Measurements from ENCODE around the gene MFNG.

- TF ChIP-seq ZNF280D (tag by site-specific recombination; IDR thresholded peaks at IDR 0.05) (no peak), HOXD13 (CRISPR knock-in tag; IDR thresholded peaks at IDR 0.05; ENCODE audit: borderline replicate concordance) (no peak), ZNF324 (tag by site-specific recombination; IDR thresholded peaks at IDR 0.05) (no peak), CTCF (tag by site-specific recombination; IDR thresholded peaks at IDR 0.05) (no peak), ZNF18 (tag by site-specific recombination; IDR thresholded peaks at IDR 0.05) (no peak), ZBTB20 (tag by site-specific recombination; IDR thresholded peaks at IDR 0.05) (no peak), KLF17 (tag by site-specific recombination; IDR thresholded peaks at IDR 0.05) (no peak), ZNF133 (tag by site-specific recombination; IDR thresholded peaks at IDR 0.05) (no peak), ZNF530 (tag by site-specific recombination; IDR thresholded peaks at IDR 0.05; ENCODE audit: low read depth) (no peak), ZNF274 (IDR thresholded peaks at IDR 0.05; ENCODE audit: low read length) (no peak), ZNF274 (tag by site-specific recombination; IDR thresholded peaks at IDR 0.05; ENCODE audit: borderline replicate concordance) (no peak), YY1 (tag by site-specific recombination; IDR thresholded peaks at IDR 0.05) (no peak), ZBTB7A (tag by site-specific recombination; IDR thresholded peaks at IDR 0.05; ENCODE audit: low read depth) (no peak)
These were observed 23.1 kb upstream of the MFNG start for GRCh38 chr22:37509059-37509860.
